Measurements from ENCODE around the gene GRPEL2. TPM values are rescaled to one million over a fixed set of nuclear protein-coding genes. Genes with fewer than 3 reads are reported as not detected.

The GRPEL2 gene
- total RNA-seq, 4 donors from 2014 or later = 2.2 to 10.6 (median 6.4) TPM

- intact Hi-C loops (cut with DNase I; ENCODE audit: low total_unique reads) (no loop called here), in situ Hi-C loops (cut with MboI; ENCODE audit: low pct_ligation_motif_present in 1 of 4, low pct_unique_long_range_greater_than_20kb in 1 of 4, low sequenced_read_pairs in 3 of 4) (loop anchor here in 1 of 4 donors (25.0 kb wide), 1 partner anchor 237 kb away; the partner anchor contains the start of gene CSNK1A1)
- Histone ChIP-seq H3K27me3 (no peaks in the 10 kb centered on the region), H3K4me1 (peaks cover 16 to 35% (median 26%) of the 10 kb centered on the region in 4 donors), H3K27ac (no peak overlapping the region), H3K36me3 (no peaks in the 10 kb centered on the region), H3K4me3 (no peak overlapping the region), H3K9me3 (no peaks in the 10 kb centered on the region)
- no peak for DNase-seq
- TF ChIP-seq CTCF (IDR thresholded peaks at IDR 0.05) (no peak), EP300 (IDR thresholded peaks at IDR 0.05; ENCODE audit: low read depth) (no peak), POLR2AphosphoS5 (IDR thresholded peaks at IDR 0.05) (no peak), POLR2A (IDR thresholded peaks at IDR 0.05) (no peak)
Observed at GRCh38 chr5:149325166-149325735, 20.0 kb upstream of the GRPEL2 start.

GRCh38 chr5:149325894-149326293 lies 19.4 kb upstream of the GRPEL2 start:
- no peak overlapping the region for H3K4me3 ChIP-seq
- H3K27ac ChIP-seq = no peak overlapping the region
- in situ Hi-C loops (cut with MboI; ENCODE audit: low pct_ligation_motif_present in 1 of 4, low pct_unique_long_range_greater_than_20kb in 1 of 4, low sequenced_read_pairs in 3 of 4) = loop anchor here in 1 of 4 donors (25.0 kb wide), 1 partner anchor 236 kb away; the partner anchor contains the start of gene CSNK1A1
- H3K9me3 ChIP-seq = no peaks in the 10 kb centered on the region
- H3K27me3 ChIP-seq = no peaks in the 10 kb centered on the region
- H3K36me3 ChIP-seq = no peaks in the 10 kb centered on the region
- WGBS, 2 donors (ENCODE audit: low coverage in 1 of 2) = 84 to 96% methylated on average over 4 to 5 of the region's 5 CpGs
- peaks cover 10 to 29% (median 20%) of the 10 kb centered on the region in 4 donors for H3K4me1 ChIP-seq
- intact Hi-C loops (cut with DNase I; ENCODE audit: low total_unique reads) = no loop called here
- no peak for DNase-seq
- TF ChIP-seq POLR2AphosphoS5 (IDR thresholded peaks at IDR 0.05) (no peak), CTCF (IDR thresholded peaks at IDR 0.05) (no peak), EP300 (IDR thresholded peaks at IDR 0.05; ENCODE audit: low read depth) (no peak), POLR2A (IDR thresholded peaks at IDR 0.05) (no peak)

- WGBS, 2 donors (ENCODE audit: low coverage in 1 of 2) = 28 to 58% methylated on average over 3 of the region's 3 CpGs
- DNase-seq = no peak
- intact Hi-C loops (cut with DNase I; ENCODE audit: low total_unique reads) = no loop called here
- in situ Hi-C loops (cut with MboI; ENCODE audit: low pct_ligation_motif_present in 1 of 4, low pct_unique_long_range_greater_than_20kb in 1 of 4, low sequenced_read_pairs in 3 of 4) = loop anchor here in 1 of 4 donors (25.0 kb wide), 1 partner anchor 236 kb away; the partner anchor contains the start of gene CSNK1A1
- TF ChIP-seq EP300 (IDR thresholded peaks at IDR 0.05; ENCODE audit: low read depth) (no peak), CTCF (IDR thresholded peaks at IDR 0.05) (no peak), POLR2A (IDR thresholded peaks at IDR 0.05) (no peak), POLR2AphosphoS5 (IDR thresholded peaks at IDR 0.05) (no peak)
- Histone ChIP-seq H3K36me3 (no peaks in the 10 kb centered on the region), H3K27ac (no peak overlapping the region), H3K27me3 (no peaks in the 10 kb centered on the region), H3K4me3 (no peak overlapping the region), H3K9me3 (no peaks in the 10 kb centered on the region), H3K4me1 (peaks cover 5 to 23% (median 13%) of the 10 kb centered on the region in 4 donors)
Observed at GRCh38 chr5:149326611-149327010, 18.7 kb upstream of the GRPEL2 start.

- no peak overlapping the region for H3K4me3 ChIP-seq
- in situ Hi-C loops (cut with MboI; ENCODE audit: low pct_ligation_motif_present in 1 of 4, low pct_unique_long_range_greater_than_20kb in 1 of 4, low sequenced_read_pairs in 3 of 4) (loop anchor here in 1 of 4 donors (25.0 kb wide), 1 partner anchor 234 kb away; the partner anchor contains the start of gene CSNK1A1), intact Hi-C loops (cut with DNase I; ENCODE audit: low total_unique reads) (no loop called here)
- TF ChIP-seq CTCF (IDR thresholded peaks at IDR 0.05) (no peak), POLR2A (IDR thresholded peaks at IDR 0.05) (no peak), EP300 (IDR thresholded peaks at IDR 0.05; ENCODE audit: low read depth) (no peak), POLR2AphosphoS5 (IDR thresholded peaks at IDR 0.05) (no peak)
- no peak for DNase-seq
- H3K27me3 ChIP-seq = no peaks in the 10 kb centered on the region
- WGBS, 2 donors (ENCODE audit: low coverage in 1 of 2) = 86 to 92% methylated on average over 4 to 5 of the region's 5 CpGs
- no peaks in the 10 kb centered on the region for H3K9me3 ChIP-seq
- H3K4me1 ChIP-seq = peaks cover 0 to 7% (median 2%) of the 10 kb centered on the region in 4 donors
- H3K36me3 ChIP-seq = no peaks in the 10 kb centered on the region
- no peak overlapping the region for H3K27ac ChIP-seq
Observed at GRCh38 chr5:149328177-149328576, 17.1 kb upstream of the GRPEL2 start.
